GM18499 (cell line): ENCODE data around the gene SIGLEC7.

Experiments used
- ATAC-seq: cut with Tn5 transposase; IDR thresholded peaks from one replicate; pipeline ENCODE4 v1.9.1; 2021; ENCODE audit warnings: moderate number of reproducible peaks; ENCODE audit not compliant: insufficient read depth, unreplicated experiment

The SIGLEC7 gene

DNA sequence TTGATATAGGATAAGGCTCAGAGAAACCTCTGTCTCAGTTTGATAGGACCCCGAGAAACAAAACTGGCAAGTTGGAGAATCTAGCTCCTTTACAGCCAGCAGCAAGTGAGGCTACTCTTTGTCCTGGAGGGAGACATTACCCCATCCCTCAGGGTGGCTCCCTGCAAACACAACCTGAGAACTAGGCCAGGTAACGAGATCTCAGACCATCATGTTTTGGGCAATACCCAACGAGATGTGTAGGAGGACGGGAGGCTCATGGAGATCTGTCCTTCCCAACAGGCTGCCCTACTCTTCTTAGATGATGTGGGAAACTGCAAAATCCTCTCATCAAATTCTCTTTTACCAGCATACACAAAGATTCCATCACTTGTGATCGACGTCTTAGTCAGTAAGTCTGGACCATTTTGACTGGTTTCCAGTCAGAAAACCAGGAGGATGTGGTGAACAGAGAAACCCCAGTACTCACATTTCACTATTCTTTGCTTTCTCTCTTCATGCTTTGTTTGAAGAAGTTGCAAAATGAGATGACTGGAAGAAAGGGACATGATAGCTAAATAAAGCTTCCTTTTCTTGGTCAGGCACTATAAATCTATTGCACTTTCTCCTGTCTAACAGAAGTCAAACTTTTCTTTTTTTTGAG lies 27.9 kb upstream of the SIGLEC7 start:
- ATAC-seq, result no peak

GRCh38 chr19:51116736-51117286 lies 25.3 kb upstream of the SIGLEC7 start:
- no peak for ATAC-seq

GRCh38 chr19:51119101-51119500 lies 23.0 kb upstream of the SIGLEC7 start:
- ATAC-seq, result no peak

DNA sequence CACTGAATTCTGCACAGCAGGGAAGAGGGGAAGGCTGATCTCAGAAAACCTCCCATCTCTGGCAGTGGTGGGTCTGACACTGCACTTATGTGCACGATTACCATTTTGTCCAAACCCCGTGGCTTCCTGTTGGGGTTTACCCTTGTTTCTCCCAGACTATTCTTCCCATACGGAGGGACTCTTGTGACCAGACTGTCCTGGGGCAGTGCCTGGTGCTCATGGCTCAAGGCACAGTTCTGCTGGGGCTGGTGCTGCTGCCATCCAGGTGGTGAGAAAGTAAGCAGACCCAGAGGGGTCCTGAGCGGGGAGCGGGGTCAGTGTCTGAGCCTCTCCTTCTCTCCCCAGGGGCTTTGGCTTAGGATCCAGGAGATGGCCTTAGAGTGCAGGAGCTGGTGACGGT lies 22.5 kb upstream of the SIGLEC7 start:
- ATAC-seq, result no peak

- no peak for ATAC-seq
These were observed 21.9 kb upstream of the SIGLEC7 start for GRCh38 chr19:51120160-51120559.

GRCh38 chr19:51121257-51121656 lies 20.8 kb upstream of the SIGLEC7 start:
- no peak for ATAC-seq

DNA sequence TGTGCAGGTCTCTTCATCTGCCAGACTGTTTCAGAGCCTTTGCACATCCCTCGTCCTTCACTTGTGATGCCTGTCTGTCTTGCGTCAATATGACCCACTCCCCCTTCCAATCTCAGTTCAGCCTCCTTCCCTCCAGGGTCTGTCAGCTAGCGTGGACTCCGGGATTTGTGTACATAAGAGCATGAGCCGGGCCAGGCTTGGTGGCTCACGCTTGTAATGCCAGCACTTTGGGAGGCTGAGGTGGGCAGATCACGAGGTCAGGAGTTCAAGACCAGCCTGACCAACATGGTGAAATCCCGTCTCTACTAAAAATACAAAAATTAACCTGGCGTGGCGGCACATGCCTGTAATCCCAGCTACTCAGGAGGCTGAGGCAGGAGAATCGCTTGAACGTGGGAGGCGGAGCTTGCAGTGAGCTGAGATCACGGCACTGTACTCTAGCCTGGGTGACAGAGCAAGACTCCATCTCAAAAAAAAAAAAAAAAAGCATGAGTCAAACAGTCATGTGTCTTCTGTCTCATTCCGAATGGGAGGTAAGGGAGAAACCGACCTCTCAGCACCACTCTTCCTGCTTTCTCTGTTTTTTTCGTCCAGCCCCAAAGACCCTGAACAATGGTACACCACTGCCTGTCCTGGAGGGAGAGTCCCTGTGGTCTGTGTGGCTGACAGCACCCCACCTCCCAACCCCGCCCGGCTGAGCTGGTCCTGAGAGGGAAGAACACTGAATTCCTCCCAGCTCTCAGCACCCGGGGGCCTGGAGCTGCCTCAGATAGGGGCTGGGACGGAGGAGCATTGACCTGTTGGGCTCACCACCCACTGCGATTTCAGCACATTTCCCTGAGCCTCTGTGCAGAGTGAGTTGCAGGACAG lies 19.8 kb upstream of the SIGLEC7 start:
- no peak for ATAC-seq

DNA sequence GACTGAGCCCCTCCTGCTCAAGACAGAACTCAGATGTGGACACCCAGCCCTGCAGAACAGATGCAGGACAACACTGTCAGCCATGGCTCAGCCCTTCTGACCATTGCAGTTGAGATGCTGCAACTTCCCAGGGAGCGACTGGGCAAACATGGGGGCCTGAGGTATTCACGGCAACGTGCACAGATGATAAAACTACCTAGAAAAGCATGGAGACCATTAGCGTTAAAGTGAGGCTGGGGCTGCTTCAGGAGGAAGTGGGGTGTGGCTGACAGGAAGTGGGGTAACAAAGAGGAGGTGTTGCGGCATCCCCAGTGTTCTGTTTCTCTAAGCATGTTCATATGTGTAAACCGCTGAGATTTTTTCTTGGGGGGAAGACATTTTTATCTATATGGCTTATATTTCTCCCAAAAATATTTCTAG lies 18.7 kb upstream of the SIGLEC7 start:
- ATAC-seq, result no peak

- ATAC-seq, result no peak
These were observed 18.3 kb upstream of the SIGLEC7 start for GRCh38 chr19:51123802-51124201.

DNA sequence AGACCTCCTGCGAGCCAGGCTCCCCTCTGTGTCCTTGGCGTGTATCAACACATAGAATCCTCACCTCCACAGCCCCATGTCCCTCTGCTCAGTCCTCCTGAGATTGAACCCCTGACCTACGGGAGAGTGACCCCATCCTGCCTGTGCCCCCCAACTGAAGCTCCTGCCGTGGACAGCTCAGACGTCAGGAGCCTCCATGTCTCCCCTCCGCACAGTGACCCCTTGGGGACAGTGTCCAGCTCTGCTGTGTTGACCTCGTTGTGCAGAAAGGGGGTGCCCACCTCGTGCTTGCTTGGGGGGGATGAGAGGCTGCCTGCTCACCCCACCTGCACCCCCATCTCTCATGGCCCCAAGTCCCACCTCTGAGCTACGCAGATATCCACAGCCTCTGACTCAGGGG lies 17.9 kb upstream of the SIGLEC7 start:
- no peak for ATAC-seq

DNA sequence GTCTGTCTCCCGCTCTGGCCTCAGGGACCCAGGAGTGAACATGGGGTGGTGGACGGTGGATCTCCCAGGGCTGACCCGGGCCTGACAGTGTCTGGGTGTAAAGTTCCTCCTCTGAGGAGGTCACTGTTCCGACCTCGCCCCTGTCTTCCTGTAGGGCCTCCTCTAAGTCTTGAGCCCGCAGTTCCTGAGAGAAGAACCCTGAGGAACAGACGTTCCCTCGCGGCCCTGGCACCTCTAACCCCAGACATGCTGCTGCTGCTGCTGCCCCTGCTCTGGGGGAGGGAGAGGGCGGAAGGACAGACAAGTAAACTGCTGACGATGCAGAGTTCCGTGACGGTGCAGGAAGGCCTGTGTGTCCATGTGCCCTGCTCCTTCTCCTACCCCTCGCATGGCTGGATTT lies 17.4 kb upstream of the SIGLEC7 start, which contains the start of gene SIGLEC9:
TSS of gene SIGLEC9 (plus strand) at position 178 of the 400 bp plus-strand sequence. CDS start at position 247, 69 bp downstream.
- no peak for ATAC-seq

DNA sequence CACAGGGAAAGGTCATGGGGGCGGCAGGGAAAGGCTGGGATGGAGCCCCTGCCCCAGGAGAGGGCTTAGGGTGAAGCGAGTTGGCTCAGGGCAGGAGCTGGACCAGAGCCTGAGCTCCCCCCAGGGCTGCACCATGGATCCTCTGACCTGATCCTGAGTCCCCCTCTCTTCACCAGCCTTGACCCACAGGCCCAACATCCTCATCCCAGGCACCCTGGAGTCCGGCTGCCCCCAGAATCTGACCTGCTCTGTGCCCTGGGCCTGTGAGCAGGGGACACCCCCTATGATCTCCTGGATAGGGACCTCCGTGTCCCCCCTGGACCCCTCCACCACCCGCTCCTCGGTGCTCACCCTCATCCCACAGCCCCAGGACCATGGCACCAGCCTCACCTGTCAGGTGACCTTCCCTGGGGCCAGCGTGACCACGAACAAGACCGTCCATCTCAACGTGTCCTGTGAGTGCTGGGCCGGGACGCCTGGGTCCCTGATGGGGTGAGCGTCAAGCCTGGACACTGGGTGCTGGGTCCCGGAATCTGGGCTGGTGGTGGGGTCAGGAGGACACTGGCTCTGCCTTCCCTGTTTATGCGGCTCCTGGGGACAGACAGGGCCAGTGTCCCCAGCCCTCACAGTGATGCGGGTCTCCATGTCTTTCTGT lies 16.6 kb upstream of the SIGLEC7 start:
- no peak for ATAC-seq

- no peak for ATAC-seq
These were observed 15.1 kb upstream of the SIGLEC7 start for GRCh38 chr19:51127032-51127431.

DNA sequence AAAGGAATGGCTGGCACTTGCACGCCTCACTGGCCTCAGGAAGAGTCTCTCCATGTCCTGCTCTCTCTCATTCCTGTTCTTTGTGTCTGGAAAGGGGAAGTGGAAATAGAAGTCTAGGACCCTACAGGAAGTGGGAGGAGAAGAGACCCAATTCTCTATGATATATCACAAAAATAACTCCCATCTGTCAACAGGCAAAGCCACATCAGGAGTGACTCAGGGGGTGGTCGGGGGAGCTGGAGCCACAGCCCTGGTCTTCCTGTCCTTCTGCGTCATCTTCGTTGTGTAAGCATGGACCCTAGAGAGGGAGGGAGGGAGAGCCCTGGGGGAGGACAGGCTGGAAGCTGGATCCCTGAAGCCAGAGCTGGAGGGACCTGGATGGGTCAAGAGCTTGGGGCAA lies 14.3 kb upstream of the SIGLEC7 start:
- no peak for ATAC-seq

DNA sequence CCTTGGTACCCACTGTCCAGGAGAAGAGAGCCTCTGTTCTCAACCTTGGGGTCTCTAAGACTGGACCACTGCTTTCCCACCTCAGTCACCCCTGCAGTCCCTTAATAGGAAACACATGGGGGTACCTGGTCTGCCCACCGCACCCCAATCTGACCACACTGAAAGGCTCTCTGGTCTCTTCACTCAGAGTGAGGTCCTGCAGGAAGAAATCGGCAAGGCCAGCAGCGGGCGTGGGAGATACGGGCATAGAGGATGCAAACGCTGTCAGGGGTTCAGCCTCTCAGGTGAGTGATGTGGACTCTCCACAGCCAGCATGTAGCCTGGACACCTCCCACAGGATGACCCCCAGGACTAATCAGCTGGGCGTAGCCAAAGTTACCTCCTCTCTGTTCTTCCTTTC lies 13.9 kb upstream of the SIGLEC7 start:
- no peak for ATAC-seq

- ATAC-seq, result no peak
These were observed 12.4 kb upstream of the SIGLEC7 start for GRCh38 chr19:51129716-51130115.

DNA sequence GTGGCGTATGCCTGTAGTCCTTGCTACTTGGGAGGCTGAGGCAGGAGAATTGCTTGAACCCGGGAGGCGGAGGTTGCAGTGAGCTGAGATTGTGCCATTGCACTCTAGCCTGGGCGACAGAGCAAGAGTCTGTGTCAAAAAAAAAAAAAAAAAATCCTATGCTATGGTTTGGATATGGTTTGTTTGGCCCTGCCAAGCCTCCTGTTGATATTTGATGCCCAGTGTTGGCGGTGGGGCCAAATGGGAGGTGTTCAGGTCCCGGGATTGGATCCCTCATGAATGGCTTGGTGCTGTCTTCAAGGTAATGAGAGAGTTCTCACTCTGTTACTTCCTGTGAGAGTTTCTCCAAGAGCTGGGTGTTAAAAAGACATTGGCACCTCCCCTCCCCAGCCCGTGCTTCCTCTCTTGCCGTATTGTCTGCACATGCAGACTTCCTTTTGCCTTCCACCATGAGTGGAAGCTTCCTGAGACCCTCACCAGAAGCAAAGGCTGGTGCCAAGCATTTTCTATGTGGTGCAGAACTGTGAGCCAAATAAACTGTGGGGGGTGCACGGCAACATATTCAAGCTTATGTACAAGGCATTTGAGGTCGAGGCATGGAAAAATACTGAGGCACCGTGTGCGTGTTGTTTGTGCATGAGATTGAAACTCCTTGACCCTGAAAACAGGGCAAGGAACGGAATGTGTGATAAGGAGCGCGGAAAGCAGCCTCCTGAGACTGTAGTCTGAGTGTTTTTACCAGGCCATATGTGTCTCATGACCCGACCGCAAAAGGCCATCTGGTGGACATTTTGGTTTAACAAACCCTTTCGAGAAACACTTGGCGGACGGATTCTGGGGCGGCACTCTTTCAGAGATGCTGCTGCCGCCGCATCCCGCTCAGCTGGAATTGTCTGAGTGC lies 10.1 kb upstream of the SIGLEC7 start:
- no peak for ATAC-seq

DNA sequence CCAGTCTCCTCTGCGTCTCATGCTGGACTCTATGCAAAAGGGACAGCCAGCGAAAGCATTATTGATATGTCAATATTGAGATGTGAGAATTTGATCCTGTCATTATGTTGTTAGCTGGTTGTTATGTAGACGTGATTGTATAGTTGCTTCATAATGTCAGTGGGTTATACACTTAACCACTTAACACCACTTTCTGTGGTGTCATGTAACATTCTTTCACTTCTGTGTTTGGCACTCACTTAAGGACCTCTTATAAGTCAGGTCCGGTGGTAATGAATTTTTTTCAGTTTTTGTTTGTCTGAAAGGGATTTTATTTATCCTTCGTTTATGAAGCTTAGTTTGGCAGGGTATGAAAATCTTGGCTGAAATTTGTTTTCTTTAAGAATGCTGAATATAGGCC lies 7.1 kb upstream of the SIGLEC7 start:
- ATAC-seq, result no peak

DNA sequence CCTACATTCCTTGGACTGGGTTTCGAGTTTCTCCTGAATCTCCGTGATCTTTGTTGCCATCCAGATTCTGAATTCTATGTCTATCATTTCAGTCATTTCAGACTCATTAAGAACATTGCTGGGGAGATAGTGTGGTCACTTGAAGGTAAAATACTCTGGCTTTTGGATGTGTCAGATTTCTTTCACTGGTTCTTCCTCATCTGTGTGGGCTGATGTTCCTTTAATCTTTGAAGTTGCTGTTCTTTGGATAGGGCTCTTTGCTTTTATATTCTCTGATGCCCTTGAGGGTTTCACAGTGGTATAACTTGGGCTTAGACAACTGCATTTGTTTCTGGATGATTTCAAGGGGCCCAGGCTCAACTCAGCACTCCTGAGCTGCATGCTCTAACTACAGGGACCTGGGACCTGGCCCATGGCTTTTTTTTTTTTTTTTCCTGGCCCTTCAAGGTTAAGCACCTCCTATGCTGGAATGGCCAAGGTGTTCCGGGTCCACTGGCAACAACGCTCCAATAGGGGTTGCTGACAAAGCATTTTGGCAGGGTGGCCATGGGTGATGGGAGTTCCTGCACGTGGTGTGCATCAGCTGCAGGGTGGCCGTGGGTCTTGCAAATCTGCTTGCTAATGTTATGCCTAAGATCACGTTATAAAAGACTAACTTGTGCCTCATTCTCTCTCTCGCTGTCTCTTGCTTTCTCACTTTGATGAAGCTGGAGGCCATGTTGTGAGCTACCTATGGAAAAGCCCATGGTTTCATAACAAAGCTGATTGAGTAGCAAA lies 5.9 kb upstream of the SIGLEC7 start:
- ATAC-seq, result no peak
